B cell (primary cell): Measurements from ENCODE around the gene TRERF1. TPM values are rescaled to one million over a fixed set of nuclear protein-coding genes. Genes with fewer than 3 reads are reported as not detected.

Experiments
- ATAC-seq: fragments of 200-7000 bp; cut with Tn5 transposase; one replicate; pipeline ENCODE4 v1.10.0; 2021; ENCODE audit warnings: low read depth, mild to moderate bottlenecking, moderate number of reproducible peaks, moderate library complexity
- CTCF ChIA-PET: fragments of 350-600 bp; sonication (Branson Sonifier 250); formaldehyde crosslinking; loops from one replicate; lab custom pipeline; 2021; ENCODE audit warnings: antibody characterized with exemption, inconsistent platforms; lab: Charles Lee
- POLR2A ChIA-PET: fragments of 350-600 bp; sonication (Branson Sonifier 250); formaldehyde crosslinking; loops from one replicate; lab custom pipeline; 2021; ENCODE audit warnings: antibody characterized with exemption; lab: Charles Lee
- DNase-seq: peaks from one replicate; pipeline ENCODE4 v3.0.0; 2013
- H2AFZ ChIP-seq: 2 replicates; pipeline ENCODE4 v1.6.1; 2012; ENCODE audit warnings: mild to moderate bottlenecking, low read depth, low read length; ENCODE audit not compliant: insufficient read depth, poor library complexity, severe bottlenecking
- H3K27ac ChIP-seq, 2 donors: 1 replicate in 1 of 2; 2 replicates in 1 of 2; pipeline ENCODE4 v1.5.1; 2012 to 2013; ENCODE audit warnings: low read length in 2 of 2, mild to moderate bottlenecking in 2 of 2, moderate library complexity in 1 of 2
- H3K27me3 ChIP-seq, 4 experiments: fragments of 200-600 bp in 1 of 4; sonication (generic) in 1 of 4; replicated peaks in 1 of 4; 1 replicate in 2 of 4; 2 replicates in 2 of 4; pipeline versions ENCODE4 v1.6.1 to v1.7.0; 2013 to 2016; ENCODE audit warnings: low read length in 3 of 4, mild to moderate bottlenecking in 2 of 4, mixed read lengths in 1 of 4, moderate library complexity in 1 of 4; ENCODE audit not compliant: insufficient read depth in 4 of 4, control insufficient read depth in 3 of 4; ENCODE audit errors: control extremely low read depth in 1 of 4
- H3K36me3 ChIP-seq, 2 experiments: replicated peaks in 1 of 2; 1 replicate in 1 of 2; 2 replicates in 1 of 2; pipeline versions ENCODE4 v1.6.1 to v1.7.1; 2013; ENCODE audit warnings: low read length in 1 of 2; ENCODE audit not compliant: insufficient read depth in 2 of 2, control insufficient read depth in 1 of 2; ENCODE audit errors: control extremely low read depth in 1 of 2, extremely low read depth in 1 of 2
- H3K4me1 ChIP-seq, 2 donors: fragments of 200-600 bp in 1 of 2; sonication (generic) in 1 of 2; 1 replicate in 1 of 2; 2 replicates in 1 of 2; pipeline versions ENCODE4 v1.5.1 to v1.6.1; 2013 to 2017; ENCODE audit warnings: low read length in 2 of 2; ENCODE audit not compliant: control insufficient read depth in 2 of 2, insufficient read depth in 2 of 2
- H3K4me2 ChIP-seq: replicated peaks from 2 replicates; pipeline ENCODE3; 2012; ENCODE audit warnings: mild to moderate bottlenecking, low read depth, low read length; ENCODE audit not compliant: poor library complexity, severe bottlenecking
- H3K4me3 ChIP-seq, 5 experiments: fragments of 200-600 bp in 1 of 5; sonication (generic) in 1 of 5; 1 replicate in 3 of 5; 2 replicates in 2 of 5; pipeline versions ENCODE4 v1.5.1 to v1.7.0; 2011 to 2016; ENCODE audit warnings: low read length in 4 of 5, mild to moderate bottlenecking in 4 of 5, low read depth in 2 of 5, control low read depth in 1 of 5, moderate library complexity in 1 of 5; ENCODE audit not compliant: insufficient read depth in 1 of 5; ENCODE audit errors: control extremely low read depth in 1 of 5, extremely low read depth in 1 of 5
- H3K79me2 ChIP-seq: fragments of 200-600 bp; sonication (generic); one replicate; pipeline ENCODE4 v1.6.0; 2016; ENCODE audit warnings: low read length; ENCODE audit not compliant: control insufficient read depth, insufficient read depth
- H3K9ac ChIP-seq: fragments of 200-600 bp; sonication (generic); 2 replicates; pipeline ENCODE4 v1.6.1; 2017; ENCODE audit warnings: mild to moderate bottlenecking, low read length, moderate library complexity
- H3K9me3 ChIP-seq, 3 donors: one replicate each; pipeline versions ENCODE4 v1.6.1 to v1.7.1; 2013; ENCODE audit warnings: low read length in 2 of 3; ENCODE audit not compliant: control insufficient read depth in 2 of 3, insufficient read depth in 1 of 3; ENCODE audit errors: control extremely low read depth in 1 of 3
- H4K20me1 ChIP-seq: 2 replicates; pipeline ENCODE4 v1.6.0; 2012; ENCODE audit warnings: mild to moderate bottlenecking, low read length; ENCODE audit not compliant: insufficient read depth, control insufficient read depth, poor library complexity, severe bottlenecking
- H3K27ac Mint-ChIP-seq: one replicate; pipeline ENCODE4 v1.8.0; 2021; ENCODE audit warnings: mixed read lengths
- H3K27me3 Mint-ChIP-seq: one replicate; pipeline ENCODE4 v1.8.0; 2021; ENCODE audit warnings: mixed read lengths
- H3K4me1 Mint-ChIP-seq: one replicate; pipeline ENCODE4 v1.8.0; 2021; ENCODE audit warnings: mixed read lengths
- H3K4me3 Mint-ChIP-seq: one replicate; pipeline ENCODE4 v1.8.0; 2021; ENCODE audit warnings: mixed read lengths
- H3K9me3 Mint-ChIP-seq: one replicate; pipeline ENCODE4 v1.8.0; 2022; ENCODE audit warnings: mixed read lengths; ENCODE audit not compliant: insufficient read depth
- EZH2 ChIP-seq: IDR thresholded peaks from 2 replicates; pipeline ENCODE4 v1.6.1; 2012; ENCODE audit warnings: borderline replicate concordance, low read depth, mild to moderate bottlenecking, moderate library complexity, low read length; ENCODE audit not compliant: insufficient read depth, poor library complexity, severe bottlenecking
- WGBS: methylation state at CpG from one replicate; pipeline ENCODE4 v1.1.5; 2013; ENCODE audit warnings: missing lambda C conversion rate; ENCODE audit not compliant: insufficient coverage; 5-methylcytosine and 5-hydroxymethylcytosine counted together
- intact Hi-C: fragments of 100-400 bp; cut with micrococcal nuclease; formaldehyde crosslinking; loops from one replicate; pipeline ENCODE4 v1.10.0; 2022
- polyA plus RNA-seq: library from polyadenylated mRNA; depleted of rRNA; stranded (reverse); fragments of >200 nt; gene quantifications from 2 replicates; pipeline ENCODE4 v1.2.3, GENCODE V29; 2012
- total RNA-seq, 2 donors: library from RNA; stranded (reverse); fragments of 120-200 nt in 1 of 2; gene quantifications; 1 replicate in 1 of 2; 2 replicates in 1 of 2; pipeline versions ENCODE4 v1.2.3 to v1.2.4, GENCODE V29; 2013 to 2022
- TF ChIP-seq, protein P1 (sequence below): fragments of 200-600 bp; IDR thresholded peaks from one replicate; pipeline ENCODE4 v1.8.0; 2022; ENCODE audit warnings: antibody characterized with exemption, mild to moderate bottlenecking

Gene TRERF1
- total and polyA plus RNA-seq, 2 donors (not counting 1 experiment from before 2014, with no cell fraction given) = 3.5 to 6.7 TPM

DNA sequence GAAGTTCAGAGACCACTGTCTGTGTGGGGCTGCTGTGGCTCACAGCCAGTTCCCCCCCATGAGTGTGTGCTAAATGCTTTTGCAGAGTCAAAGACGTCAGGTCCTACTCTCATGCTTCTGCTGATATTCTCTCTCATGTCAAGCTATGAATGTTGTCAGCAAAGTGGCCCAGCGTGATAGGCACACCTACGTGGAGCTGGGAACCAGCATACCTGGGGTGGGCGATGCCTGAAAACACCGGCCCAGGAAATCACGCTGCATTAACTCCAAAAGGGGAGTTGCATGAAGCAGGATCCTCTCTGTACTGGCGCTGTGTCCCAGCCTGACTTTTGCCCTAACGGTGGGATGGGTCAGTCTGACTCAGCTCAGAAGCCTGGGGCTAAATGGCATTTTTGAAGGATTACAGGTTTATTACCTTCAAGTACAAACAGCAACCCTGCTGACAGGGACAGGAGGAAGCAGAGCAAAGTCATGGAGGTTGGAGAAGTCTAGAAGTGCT is 225.0 kb downstream of the TRERF1 start:
- Histone ChIP-seq H3K4me3 (no peak overlapping the region), H3K9me3 (no peaks in the 10 kb centered on the region), H3K27ac (no peak overlapping the region), H3K4me2 (no peak overlapping the region), H3K27me3 (no peaks in the 10 kb centered on the region), H4K20me1 (no peaks in the 10 kb centered on the region), H3K36me3 (no peaks in the 10 kb centered on the region), H3K9ac (no peak overlapping the region), H3K79me2 (no peaks in the 10 kb centered on the region), H2AFZ (no peak overlapping the region), H3K4me1 (no peaks in the 10 kb centered on the region)
- no peak for TF ChIP-seq EZH2
- TF ChIP-seq, protein P1, sequence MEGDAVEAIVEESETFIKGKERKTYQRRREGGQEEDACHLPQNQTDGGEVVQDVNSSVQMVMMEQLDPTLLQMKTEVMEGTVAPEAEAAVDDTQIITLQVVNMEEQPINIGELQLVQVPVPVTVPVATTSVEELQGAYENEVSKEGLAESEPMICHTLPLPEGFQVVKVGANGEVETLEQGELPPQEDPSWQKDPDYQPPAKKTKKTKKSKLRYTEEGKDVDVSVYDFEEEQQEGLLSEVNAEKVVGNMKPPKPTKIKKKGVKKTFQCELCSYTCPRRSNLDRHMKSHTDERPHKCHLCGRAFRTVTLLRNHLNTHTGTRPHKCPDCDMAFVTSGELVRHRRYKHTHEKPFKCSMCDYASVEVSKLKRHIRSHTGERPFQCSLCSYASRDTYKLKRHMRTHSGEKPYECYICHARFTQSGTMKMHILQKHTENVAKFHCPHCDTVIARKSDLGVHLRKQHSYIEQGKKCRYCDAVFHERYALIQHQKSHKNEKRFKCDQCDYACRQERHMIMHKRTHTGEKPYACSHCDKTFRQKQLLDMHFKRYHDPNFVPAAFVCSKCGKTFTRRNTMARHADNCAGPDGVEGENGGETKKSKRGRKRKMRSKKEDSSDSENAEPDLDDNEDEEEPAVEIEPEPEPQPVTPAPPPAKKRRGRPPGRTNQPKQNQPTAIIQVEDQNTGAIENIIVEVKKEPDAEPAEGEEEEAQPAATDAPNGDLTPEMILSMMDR = no peak
- no peak overlapping the region for H3K27ac Mint-ChIP-seq
- ATAC-seq (no peak), DNase-seq (no peak)
- H3K4me3 Mint-ChIP-seq = no peak overlapping the region
- WGBS = 93% methylated on average over 8 of the region's 8 CpGs
- intact Hi-C loops = no loop called here
- H3K27me3 Mint-ChIP-seq = peaks cover 10% of the 10 kb centered on the region
- H3K4me1 Mint-ChIP-seq = peaks cover 5% of the 10 kb centered on the region
- H3K9me3 Mint-ChIP-seq = no peaks in the 10 kb centered on the region
- POLR2A ChIA-PET = no interaction called here
- CTCF ChIA-PET = interaction anchor here (1.0 to 2.4 kb wide), 5 partner anchors 13 to 447 kb away, joined by 3 to 9 read pairs (median 3); partner anchors contain the start of genes FRS3 and PRICKLE4

GRCh38 chr6:42226161-42226611 is 225.5 kb downstream of the TRERF1 start:
- Histone ChIP-seq H3K27ac (no peak overlapping the region), H2AFZ (no peak overlapping the region), H3K4me1 (no peaks in the 10 kb centered on the region), H3K36me3 (no peaks in the 10 kb centered on the region), H3K4me3 (no peak overlapping the region), H3K4me2 (no peak overlapping the region), H3K79me2 (no peaks in the 10 kb centered on the region), H3K9me3 (no peaks in the 10 kb centered on the region), H4K20me1 (no peaks in the 10 kb centered on the region), H3K9ac (no peak overlapping the region), H3K27me3 (no peaks in the 10 kb centered on the region)
- DNase-seq (no peak), ATAC-seq (no peak)
- WGBS = 100% methylated on average over 2 of the region's 3 CpGs
- H3K9me3 Mint-ChIP-seq = no peaks in the 10 kb centered on the region
- TF ChIP-seq, protein P1 = no peak
- TF ChIP-seq EZH2 = no peak
- peaks cover 10% of the 10 kb centered on the region for H3K27me3 Mint-ChIP-seq
- ChIA-PET CTCF (interaction anchor here (1.0 to 2.4 kb wide), 4 partner anchors 12 to 321 kb away, joined by 3 to 9 read pairs (median 4); no protein-coding TSS in a partner anchor), POLR2A (no interaction called here)
- intact Hi-C loops = no loop called here
- no peak overlapping the region for H3K4me3 Mint-ChIP-seq
- H3K4me1 Mint-ChIP-seq = peaks cover 5% of the 10 kb centered on the region
- no peak overlapping the region for H3K27ac Mint-ChIP-seq
